HG02884 (cell line): ENCODE results near the gene HSPA1L.
"Not testable (repeated sequence)": the region's sequence is repeated elsewhere in the genome, so short reads cannot be mapped to it uniquely, and the experiment has no call there.

ENCODE experiments used
- ATAC-seq: cut with Tn5 transposase; IDR thresholded peaks from one replicate; pipeline ENCODE4 v1.9.1; 2021; ENCODE audit warnings: mild to moderate bottlenecking, moderate library complexity; ENCODE audit not compliant: unreplicated experiment

The HSPA1L gene

DNA sequence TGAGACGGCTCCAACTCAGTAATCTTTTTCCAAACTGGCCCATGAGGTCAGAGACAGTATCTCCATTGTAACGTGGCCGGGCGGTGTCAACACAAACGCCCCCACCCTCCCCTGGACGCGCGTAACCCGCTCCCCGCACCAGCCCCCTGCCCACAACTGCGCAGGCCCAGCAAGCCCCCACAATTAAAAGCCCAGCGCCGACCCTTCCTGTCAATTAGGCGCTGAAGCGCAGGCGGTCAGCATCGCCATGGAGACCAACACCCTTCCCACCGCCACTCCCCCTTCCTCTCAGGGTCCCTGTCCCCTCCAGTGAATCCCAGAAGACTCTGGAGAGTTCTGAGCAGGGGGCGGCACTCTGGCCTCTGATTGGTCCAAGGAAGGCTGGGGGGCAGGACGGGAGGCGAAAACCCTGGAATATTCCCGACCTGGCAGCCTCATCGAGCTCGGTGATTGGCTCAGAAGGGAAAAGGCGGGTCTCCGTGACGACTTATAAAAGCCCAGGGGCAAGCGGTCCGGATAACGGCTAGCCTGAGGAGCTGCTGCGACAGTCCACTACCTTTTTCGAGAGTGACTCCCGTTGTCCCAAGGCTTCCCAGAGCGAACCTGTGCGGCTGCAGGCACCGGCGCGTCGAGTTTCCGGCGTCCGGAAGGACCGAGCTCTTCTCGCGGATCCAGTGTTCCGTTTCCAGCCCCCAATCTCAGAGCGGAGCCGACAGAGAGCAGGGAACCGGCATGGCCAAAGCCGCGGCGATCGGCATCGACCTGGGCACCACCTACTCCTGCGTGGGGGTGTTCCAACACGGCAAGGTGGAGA lies at the start of gene HSPA1L, which contains the start of gene HSPA1A:
TSS of gene HSPA1L (minus strand) at position 259 of the 814 bp plus-strand sequence. CDS start 3,311 bp downstream, outside the sequence.
TSS of gene HSPA1A (plus strand) at position 519 of the 814 bp plus-strand sequence. CDS start at position 733, 214 bp downstream.
- no peak for ATAC-seq

DNA sequence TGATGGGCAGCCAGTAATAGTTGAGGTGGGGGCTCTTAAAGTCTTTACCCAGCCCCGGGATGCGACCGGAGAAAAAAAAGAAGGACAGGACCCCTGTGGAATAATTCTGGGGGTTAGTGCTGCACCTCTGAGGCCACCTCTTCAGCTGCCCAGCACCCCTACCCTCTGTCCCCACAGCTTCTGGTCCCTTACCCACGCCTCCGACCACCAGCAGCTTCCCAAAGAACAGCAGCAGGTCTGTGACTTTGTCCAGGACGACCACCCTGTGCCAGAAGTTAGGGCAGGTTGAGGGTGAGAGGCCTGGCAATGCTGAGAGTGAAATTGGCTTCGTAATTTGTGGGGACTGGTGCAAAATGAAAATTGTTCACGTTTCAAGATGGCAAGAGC lies 49.7 kb upstream of the HSPA1L start:
- no peak for ATAC-seq

DNA sequence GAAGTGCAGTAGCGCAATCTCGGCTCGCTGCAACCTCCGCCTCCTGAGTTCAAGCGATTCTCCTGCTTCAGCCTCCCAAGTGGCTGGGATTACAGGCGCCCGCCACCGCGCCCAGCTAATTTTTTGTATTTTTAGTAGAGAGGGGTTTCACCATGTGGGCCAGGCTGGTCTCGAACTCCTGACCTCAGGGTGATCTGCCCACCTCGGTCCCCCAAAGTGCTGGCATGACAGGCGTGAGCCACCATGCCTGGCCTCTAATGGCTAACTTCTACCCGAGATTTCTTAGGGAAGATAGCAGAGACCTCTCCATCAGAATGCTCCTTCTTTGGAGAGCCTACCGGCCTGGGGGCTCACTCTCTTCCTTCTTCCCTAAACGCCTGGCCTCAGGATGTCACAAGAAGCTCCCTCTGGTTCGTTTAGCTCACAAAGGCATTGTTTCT lies 49.1 kb upstream of the HSPA1L start:
- ATAC-seq: not testable (repeated sequence)

DNA sequence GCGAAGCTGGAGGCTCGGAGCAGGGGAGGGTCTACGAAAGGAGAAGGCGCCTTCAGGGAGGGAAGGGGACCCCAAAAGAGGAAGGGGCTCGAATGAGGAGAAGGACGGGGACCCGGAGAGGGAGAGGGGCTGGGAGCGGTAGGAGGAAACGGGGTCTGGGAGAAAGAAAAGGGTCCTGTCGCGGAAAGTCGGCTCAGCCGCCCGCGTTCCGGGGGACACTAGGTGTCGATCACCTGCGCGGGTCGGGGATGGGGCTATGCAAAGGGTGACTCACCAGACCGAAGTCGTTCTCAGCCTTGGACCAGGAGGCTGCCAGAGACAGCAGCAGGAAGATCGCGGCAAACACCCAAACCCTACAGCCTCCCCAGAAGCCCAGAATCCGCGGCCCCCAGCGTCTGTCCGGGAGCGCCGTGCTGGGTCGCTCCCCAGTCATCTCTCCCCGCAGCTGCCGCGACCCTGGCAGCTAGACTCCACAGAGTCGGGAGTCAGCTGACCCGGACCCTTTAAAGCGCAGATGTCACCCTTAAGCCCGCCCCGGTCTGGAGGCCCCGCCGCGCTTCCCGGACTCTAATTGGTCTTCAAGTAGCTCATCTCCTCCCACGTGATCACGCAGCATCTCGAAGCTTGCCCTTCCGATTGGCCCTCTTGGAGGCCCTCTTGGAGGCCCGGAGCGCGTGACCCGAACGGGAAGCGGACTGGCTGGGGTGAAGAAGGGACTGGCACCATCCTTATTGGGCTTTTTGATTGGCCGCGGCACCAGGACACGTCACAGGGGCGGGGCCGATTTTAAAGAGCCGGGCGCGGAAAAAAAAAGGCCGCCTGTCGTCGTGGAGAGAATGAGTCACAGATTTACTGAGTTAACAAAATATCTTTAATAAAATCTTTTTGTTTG lies 47.5 kb upstream of the HSPA1L start, which contains the start of gene NEU1:
TSS of gene NEU1 (minus strand) at position 478 of the 892 bp plus-strand sequence. CDS start at position 433, 45 bp downstream.
- peak; percentile 85 for ATAC-seq

DNA sequence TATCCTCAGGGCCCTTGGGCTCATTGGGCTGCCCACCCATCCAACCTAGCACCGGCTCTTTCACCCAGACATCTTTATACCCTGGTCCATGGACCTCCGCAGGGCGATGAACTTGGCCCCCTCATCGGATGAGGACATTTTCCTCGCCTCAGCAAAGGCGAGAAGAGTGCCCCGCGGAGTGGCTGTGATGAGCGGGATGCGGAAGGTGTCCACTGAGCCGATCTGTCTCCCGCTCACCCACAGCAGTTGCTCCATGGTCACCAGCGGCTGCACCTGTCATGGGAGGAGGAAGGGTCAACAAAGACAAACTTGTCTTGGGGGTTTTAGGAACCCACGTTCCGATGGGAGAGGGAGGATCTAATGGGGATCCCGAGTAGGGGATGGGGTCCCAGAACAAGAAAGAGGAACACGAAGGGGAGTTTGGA lies 46.8 kb upstream of the HSPA1L start:
- ATAC-seq: no peak

DNA sequence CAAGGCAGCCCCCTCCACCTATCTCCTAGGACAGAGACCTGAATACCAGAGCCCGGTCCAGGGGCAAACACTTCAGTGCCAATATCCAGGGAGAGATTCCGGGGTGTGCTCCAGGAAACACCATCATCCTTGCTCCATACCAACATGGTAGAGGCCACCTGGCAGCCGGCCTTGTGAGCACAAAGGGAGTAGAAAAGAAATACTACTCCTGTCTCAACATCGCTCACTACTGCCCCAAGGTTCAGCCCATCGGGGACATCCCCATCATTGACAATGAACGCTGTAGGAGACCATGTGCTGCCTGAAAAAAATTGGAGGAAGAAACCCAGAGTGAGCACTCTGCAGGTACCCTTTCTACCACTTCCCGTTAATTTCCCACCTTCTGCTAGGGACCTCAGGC lies 46.1 kb upstream of the HSPA1L start:
- no peak for ATAC-seq

DNA sequence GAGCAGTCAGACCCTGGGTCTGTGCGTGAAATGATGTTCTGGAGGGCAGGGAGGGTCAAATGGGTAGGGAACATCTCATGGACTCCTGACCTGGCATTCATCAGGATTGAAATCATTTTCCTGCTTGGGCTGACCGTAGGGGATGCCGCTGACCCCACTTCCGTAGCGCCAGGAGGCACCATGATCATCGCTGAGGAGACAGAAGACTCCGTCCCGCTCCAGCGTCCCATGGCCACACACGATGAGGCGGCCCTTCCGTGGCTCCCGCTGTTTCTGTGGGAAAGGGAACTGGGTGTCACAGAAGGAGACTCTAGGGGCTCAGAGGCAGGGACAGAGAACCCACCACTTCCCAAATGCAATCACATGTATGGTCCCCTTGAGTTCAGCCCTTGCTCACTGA lies 45.3 kb upstream of the HSPA1L start:
- ATAC-seq: no peak

DNA sequence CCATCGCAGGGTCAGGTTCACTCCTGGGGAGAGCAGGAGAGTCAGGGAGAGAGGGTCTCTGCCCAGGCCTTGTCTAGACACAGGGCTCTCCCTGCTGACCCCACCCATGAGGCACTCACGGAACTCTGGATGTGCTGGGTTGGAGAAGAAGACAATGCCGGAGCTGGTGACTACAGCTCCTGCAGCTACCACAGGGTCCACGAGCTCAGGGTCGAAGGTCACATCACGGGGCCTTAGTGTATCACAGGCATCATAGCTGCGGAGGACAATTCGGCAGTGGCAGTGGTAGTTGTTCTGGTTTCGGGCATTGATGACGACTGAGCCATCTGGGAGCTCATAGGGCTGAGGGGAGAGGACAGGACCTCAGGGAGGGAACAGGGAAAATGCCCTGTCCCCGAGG lies 44.8 kb upstream of the HSPA1L start:
- ATAC-seq: no peak

DNA sequence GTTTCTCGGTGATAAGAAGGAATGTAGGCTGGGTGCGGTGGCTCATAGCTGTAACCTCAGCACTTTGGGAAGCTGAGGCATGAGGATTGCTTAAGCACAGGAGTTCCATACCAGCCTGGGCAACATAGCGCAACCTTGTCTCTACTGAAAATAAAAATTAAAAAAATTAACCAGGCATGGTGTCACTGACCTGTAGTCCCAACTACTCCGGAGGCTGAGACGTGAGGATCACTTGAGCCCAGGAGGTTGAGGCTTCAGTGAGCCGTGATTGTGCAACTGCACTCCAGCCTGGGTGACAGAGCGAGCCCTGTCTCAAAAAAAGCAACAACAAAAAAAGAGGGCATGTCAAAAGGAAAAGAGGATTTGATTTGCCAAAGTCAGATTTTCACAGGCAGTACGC lies 43.6 kb upstream of the HSPA1L start:
- no peak for ATAC-seq

DNA sequence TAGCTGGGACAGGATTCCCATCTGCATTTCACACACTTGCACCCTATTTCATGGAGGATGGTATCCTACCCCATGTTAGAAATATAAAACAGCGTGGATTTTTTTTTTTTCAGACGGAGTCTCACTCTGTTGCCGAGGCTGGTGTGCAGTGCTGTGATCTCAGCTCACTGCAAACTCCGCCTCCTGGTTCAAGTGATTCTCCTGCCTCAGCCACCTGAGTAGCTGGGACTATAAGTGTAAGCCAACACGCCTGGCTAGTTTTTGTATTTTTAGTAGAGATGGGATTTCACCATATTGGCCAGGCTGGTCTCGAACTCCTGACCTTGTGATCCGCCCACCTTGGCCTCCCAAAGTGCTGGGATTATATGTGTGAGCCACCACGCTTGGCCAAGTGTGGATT lies 42.7 kb upstream of the HSPA1L start:
- ATAC-seq: not testable (repeated sequence)

DNA sequence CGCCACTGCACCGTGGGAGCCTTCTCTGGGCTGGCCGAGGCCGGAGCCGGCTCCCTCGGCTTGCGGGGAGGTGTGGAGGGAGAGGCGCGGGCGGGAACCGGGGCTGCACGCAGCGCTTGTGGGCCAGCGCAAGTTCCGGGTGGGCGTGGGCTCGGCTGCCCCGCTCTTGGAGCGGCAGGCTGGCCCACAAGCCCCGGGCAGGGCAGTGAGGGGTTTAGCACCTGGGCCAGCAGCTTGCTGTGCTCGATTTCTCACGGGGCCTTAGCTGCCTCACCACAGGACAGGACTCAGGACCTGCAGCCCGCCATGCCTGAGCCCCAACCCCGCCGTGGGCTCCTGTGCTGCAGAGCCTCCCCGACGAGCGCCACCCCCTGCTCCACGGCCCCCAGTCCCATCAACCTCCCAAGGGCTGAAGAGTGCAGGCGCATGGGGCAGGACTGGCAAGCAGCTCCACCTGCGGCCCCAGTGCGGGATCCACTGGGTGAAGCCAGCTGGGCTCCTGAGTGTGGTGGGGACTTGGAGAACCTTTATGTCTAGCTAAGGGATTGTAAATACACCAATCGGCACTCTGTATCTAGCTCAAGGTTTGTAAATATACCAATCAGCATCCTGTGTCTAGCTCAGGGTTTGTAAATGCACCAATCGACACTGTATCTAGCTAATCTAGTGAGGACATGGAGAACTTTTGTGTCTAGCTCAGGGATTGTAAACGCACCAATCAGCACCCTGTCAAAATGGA lies 37.1 kb upstream of the HSPA1L start:
- not testable (repeated sequence) for ATAC-seq

DNA sequence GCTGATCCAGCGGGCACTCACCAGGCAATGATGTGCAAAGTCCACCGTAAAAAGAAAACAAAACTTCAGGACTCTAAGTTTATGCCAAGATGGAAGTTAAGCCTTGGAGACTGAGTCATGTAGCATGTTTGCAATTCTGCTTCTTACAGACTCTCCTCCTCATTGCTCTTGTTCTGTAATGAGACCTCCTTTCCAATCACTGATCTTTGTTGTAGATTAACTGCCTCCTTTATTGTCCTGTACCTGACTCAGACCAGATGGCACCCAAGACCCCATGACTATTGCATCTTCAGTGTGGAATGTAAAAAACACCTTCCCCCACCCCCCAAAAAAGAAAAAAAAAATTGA lies 36.4 kb upstream of the HSPA1L start:
- ATAC-seq: no peak

DNA sequence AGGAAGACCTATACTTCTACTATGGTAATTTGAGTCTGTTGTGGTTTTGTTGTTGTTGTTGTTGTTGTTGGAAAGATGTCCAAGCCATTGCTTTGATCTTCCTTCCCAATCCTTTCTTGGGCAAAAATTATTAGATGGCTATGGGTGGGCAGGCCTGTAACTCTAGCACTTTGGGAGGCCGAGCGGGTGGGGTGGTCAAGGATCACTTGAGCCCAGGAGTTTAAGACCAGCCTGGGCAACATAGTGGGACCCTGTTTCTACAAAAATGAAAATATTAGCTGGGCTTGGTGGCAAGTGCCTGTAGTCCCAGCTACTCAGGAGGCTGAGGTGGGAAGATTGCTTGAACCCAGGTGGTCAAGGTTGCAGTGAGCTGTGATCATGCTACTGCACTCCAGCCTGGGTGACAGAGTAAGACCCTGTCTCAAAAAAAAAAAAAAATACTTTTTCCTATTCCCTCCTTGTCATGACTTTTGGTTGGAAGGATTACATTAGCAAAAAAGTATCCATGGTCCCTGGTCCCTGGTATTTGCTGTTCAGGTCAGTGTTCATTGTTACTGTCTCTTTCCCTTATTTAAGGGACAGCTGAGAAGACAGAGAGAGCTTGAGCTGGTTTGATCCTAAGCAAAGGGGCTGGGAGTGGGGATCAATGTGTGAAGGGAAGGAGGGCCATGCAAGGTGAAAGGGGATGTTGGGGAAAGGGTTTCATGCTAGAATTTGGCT lies 35.8 kb upstream of the HSPA1L start:
- no peak for ATAC-seq

DNA sequence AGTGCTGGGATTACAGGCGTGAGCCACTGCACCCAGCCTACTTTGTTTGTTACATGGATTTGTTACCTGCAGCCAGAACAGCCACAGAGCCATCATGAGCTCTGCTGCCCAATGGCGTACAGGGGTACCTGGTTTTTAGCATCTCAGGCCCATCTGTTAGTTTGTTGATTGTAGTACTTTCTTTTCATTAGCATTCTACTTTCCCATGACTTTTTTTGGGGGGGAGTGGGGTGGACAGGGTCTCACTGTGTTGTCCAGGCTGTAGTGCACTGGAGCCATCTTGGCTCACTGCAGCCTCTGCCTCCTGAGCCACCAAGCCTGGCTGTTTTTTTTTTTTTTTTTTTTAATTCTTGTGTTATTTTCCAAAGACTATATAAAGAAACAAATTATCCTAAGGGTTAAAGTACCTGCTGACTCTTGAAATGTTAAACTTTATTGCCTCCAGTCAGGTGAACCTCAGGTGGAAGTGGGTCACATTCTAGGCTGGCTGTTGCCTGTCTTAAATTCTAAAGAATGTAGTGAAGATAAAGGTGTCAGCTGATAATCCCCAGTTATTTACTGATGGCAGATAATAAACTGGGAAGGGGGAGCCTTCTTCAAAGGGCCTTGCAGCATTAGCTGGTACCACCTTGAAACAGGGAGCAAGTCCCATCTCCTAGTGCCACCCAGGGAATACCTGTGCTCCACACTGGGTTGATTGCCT lies 32.3 kb upstream of the HSPA1L start:
- no peak for ATAC-seq

DNA sequence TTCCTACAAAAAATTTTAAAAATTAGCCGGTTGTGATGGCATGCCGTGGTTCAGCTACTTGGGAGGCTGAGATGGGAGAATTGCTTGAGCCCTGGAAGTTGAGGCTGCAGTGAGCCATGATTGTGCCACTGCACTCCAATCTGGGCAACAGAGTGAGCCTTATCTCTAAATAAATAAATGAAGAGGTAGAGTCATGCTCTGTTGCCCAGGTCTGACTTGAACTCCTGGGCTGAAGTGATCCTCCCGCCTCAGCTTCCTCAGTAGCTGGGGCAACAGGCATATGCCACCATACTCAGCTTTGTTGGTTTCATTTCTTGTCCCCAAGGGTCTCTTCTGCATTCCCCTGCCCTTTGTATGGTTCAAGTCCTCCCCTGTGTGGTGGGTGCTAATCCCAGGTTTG lies 29.4 kb upstream of the HSPA1L start:
- ATAC-seq: no peak

DNA sequence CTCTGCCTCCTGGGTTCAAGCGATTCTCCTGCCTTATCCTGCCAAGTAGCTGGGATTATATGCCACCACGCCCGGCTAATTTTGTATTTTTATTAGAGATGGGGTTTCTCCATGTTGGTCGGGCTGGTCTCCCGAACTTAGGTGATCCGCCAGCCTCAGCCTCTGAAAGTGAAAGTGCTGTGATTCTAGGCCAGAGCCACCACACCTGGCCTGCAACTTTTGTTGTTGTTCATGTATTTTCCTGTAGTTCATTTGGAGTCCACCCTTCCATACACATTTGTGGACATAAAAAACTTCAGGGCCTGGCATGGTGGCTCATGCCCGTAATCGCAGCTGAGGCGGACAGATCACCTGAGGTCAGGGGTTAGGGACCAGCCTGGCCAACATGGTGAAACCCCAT lies 27.0 kb upstream of the HSPA1L start:
- no peak for ATAC-seq

DNA sequence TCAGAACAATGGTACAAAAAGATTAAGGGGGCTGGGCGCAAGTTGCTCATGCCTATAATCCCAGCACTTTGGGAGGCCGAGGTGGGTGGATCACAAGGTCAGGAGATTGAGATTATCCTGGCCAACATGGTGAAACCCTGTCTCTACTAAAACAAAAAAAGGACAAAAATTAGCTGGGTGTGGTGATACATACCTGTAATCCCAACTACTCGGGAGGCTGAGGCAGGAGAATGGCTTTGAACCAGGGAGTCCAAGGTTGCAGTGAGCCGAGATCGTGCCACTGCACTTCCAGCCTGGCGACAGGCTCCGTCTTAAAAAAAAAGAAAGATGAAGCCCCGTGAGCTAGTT lies 24.7 kb upstream of the HSPA1L start:
- ATAC-seq: not testable (repeated sequence)

DNA sequence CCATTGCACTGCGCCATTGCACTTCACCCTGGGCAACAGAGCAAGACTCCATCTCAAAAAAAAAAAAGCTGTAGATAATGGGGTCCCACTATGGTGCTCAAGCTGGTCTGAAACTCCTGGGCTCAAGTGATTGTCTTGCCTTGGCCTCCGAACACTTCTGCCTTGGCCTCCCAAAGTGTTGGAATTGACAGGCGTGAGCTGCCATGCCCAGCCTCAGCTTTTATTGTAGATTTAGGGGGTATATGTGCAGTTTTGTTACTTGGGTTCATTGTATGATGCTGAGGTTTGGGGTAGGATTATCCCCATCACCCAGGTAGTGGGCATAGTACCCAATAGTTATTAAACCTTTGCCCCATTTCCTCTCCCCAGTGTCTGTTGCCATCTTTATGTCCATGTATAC lies 23.9 kb upstream of the HSPA1L start:
- ATAC-seq: no peak

DNA sequence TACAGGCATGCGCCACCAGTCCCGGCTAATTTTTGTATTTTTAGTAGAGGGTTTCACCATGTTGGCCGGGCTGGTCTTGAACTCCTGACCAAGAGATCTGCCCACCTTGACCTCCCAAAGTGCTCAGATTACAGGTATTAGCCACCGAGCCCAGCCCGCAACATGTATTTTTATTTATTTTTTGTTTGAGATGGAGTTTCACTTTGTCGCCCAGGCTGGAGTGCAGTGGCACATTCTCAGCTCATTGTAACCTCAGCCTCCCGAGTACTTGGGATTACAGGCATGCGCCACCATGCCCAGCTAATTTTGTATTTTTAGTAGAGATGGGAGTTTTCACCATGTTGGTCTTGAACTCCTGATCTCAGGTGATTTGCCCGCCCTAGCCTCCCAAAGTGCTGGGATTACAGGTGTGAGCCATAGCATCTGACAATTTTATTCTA lies 23.1 kb upstream of the HSPA1L start:
- not testable (repeated sequence) for ATAC-seq
